HG02840 (cell line): ENCODE data around the gene ATP1A1.

Experiments used
- ATAC-seq: cut with Tn5 transposase; IDR thresholded peaks from one replicate; pipeline ENCODE4 v1.9.1; 2021; ENCODE audit warnings: mild to moderate bottlenecking, moderate library complexity, moderate number of reproducible peaks; ENCODE audit not compliant: unreplicated experiment, low FRiP score

Gene ATP1A1

GRCh38 chr1:116386042-116386441 lies 13.0 kb downstream of the ATP1A1 start:
- no peak for ATAC-seq

DNA sequence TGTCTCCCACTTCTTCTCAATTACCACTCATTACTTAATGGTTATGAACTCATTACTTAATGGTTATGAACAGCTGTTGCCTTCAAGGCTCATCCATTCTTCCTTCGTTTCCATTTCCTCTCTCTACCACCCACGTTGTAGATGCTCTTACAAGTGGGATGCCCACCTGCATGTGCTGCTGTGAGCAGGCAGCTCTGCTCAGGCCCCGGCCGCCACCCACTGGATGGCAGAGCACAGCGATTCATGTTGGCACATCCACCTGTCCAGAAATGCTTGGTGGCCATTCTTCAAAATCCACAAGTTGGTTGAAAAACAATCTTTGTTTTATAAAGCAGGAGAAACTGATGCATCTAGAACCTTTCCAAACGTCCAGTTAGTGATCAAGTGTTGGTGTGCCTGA lies 14.5 kb downstream of the ATP1A1 start:
- ATAC-seq = no peak

DNA sequence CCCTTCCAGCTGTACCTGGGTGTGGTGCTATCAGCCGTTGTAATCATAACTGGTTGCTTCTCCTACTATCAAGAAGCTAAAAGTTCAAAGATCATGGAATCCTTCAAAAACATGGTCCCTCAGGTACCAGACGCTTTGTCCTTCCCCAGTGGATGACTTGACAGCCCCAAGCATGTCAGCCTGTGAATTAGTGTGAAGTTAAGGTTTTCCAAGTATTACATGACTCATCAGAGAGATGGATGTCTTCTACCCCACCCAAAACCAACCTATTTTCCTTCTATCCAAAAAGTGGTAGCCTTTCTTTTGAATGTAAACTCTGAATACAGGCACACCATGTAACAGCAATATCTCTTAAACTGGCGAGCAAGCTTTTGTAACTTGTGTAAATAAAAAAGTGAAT lies 15.1 kb downstream of the ATP1A1 start:
- no peak for ATAC-seq

- no peak for ATAC-seq
Measured at GRCh38 chr1:116389013-116389412, 16.0 kb downstream of the ATP1A1 start.

GRCh38 chr1:116389686-116390085 lies 16.6 kb downstream of the ATP1A1 start:
- no peak for ATAC-seq

DNA sequence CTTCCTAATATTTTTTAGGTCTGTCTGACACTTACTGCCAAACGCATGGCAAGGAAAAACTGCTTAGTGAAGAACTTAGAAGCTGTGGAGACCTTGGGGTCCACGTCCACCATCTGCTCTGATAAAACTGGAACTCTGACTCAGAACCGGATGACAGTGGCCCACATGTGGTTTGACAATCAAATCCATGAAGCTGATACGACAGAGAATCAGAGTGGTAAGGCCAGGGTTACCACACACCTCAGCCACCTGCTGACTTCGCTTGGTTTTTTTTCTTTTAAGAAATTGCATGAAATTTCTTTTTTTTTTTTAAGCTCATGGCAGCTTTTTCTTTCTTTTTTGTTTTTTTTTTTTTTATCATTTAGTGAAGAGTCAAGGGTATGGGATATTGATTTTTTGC lies 17.2 kb downstream of the ATP1A1 start:
- peak; percentile 78 for ATAC-seq

- no peak for ATAC-seq
Measured at GRCh38 chr1:116391185-116391584, 18.1 kb downstream of the ATP1A1 start.

GRCh38 chr1:116392717-116393404 lies 19.8 kb downstream of the ATP1A1 start:
- no peak for ATAC-seq

DNA sequence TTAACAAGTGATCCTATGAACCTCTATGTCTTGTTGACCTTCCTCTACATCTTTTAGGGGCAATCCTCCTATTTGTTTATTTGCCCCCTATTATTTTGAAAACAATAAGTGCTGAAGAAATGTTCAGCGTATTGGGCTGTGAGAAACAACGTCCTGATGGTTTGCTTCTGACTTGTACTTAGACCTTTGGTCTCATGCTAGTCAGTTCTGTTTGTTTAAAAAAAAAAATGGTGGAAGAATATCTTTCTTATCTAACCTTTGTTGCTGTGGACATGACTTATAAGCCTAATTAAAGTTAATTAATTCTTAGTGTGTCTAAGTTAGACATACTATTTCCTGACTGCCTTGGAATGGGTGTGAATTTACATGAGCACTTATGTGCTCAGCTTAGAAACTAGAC lies 20.7 kb downstream of the ATP1A1 start:
- no peak for ATAC-seq

DNA sequence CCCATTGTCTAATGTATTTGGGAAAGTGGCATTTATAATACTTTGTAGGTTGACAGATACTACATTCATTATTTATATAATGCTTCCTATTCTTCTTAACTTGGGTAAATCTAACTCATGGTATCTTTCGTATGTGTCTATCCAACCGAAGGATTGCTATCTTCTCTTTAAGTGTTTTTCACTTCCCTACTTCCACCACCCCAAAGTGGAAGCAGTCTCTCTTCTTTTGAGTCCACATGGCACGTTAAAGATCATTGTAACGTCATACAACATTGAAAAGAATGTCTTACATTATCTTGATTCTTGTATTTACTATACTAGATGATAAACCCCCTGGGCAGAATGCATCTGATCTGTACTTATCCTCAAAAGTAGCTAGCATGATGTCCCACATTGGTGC lies 21.2 kb downstream of the ATP1A1 start:
- no peak for ATAC-seq

- no peak for ATAC-seq
Measured at GRCh38 chr1:116396769-116397168, 23.7 kb downstream of the ATP1A1 start.

DNA sequence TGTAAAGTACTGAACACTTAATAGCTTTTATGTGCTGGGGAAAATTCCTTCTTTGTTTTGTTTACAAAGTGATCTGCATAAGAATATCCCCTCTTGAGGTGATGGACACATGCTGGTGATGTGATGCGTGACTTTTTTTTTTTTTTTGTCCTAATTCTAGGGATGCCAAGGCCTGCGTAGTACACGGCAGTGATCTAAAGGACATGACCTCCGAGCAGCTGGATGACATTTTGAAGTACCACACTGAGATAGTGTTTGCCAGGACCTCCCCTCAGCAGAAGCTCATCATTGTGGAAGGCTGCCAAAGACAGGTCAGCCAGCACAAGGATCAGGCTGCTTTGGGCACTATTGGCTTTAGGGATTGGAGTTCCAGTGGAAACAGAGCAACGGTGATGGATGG lies 24.7 kb downstream of the ATP1A1 start:
- no peak for ATAC-seq

DNA sequence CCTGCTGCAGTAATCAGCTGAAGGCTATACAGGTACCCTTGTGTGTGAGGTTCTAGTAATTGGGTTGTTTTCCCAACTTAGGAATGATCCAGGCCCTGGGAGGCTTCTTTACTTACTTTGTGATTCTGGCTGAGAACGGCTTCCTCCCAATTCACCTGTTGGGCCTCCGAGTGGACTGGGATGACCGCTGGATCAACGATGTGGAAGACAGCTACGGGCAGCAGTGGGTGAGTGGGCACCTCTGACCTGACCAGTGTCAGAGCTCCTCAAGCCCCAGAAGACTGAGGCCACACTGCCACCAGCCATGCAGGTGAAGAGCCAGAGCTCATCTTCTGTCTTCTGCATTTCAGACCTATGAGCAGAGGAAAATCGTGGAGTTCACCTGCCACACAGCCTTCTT lies 27.7 kb downstream of the ATP1A1 start:
- ATAC-seq = no peak

DNA sequence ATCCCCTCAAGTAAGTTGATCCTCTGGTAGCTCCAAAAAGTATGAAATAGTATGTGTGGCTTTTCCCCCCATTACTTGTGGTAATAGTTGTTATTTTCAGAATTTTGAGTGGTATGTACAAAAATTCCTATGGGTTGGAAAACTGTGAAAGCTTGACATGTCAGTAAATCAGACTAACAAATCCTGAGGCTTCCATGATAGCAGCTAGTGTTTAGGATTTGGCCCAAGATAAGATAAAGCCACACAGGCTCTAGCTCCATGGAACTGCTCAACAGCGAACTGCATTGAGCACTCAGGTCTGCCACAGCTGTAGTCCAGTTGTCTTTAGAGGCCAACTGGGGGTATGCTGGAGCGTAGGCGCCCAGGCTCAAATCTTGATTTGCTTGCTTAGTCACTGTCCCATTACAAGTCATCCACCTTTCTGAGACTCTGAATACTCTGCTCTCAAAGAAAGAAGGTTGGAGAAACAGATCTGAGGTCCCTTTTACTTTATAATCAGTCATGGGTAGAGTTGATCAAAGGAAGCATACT lies 28.7 kb downstream of the ATP1A1 start:
- ATAC-seq = no peak

- no peak for ATAC-seq
Measured at GRCh38 chr1:116402333-116402732, 29.3 kb downstream of the ATP1A1 start.

DNA sequence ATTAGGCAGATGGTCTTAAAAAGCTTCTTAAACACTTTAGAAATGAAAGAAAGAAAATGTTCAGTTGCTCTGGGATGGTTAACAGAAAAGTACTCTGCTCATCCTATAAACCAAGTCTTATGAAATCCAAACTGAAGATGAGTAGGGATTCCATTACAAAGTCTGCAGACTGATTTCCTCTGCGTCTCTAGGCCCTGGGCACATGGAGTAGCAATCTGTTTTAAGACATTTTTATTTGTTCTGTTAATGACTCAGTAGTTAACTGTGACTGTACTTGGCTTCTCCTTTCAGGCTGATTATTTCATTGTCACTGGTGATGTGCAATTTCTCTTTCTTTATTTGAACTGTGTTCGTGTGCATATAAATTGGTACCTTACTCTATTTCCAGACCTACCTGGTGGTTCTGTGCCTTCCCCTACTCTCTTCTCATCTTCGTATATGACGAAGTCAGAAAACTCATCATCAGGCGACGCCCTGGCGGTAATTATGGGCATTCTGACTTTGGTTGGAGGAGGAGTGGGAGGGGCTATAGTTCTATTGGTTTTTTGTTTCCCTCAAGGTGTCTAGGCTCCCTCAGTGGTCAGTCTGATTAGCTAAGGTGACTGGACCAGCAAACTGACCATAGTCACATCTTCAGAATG lies 30.6 kb downstream of the ATP1A1 start:
- ATAC-seq = no peak

DNA sequence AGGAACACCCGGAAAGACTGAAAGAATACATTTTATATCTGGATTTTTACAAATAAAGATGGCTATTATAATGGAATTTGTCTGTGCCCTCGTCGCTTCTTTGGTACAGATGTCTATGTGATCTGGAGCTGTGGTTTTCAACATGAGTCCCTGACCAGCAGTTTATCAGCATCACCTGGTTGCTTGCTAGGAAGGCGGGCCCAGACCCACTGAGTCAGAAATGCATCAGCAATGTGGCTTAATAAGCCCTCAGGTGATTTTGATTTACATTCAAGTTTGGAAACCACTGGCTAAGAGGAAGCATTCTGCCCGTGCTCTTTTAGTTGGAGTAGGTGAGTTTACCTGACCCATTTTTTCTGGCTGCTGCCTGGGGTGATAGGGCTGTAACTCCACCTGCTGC lies 31.7 kb downstream of the ATP1A1 start:
- no peak for ATAC-seq

DNA sequence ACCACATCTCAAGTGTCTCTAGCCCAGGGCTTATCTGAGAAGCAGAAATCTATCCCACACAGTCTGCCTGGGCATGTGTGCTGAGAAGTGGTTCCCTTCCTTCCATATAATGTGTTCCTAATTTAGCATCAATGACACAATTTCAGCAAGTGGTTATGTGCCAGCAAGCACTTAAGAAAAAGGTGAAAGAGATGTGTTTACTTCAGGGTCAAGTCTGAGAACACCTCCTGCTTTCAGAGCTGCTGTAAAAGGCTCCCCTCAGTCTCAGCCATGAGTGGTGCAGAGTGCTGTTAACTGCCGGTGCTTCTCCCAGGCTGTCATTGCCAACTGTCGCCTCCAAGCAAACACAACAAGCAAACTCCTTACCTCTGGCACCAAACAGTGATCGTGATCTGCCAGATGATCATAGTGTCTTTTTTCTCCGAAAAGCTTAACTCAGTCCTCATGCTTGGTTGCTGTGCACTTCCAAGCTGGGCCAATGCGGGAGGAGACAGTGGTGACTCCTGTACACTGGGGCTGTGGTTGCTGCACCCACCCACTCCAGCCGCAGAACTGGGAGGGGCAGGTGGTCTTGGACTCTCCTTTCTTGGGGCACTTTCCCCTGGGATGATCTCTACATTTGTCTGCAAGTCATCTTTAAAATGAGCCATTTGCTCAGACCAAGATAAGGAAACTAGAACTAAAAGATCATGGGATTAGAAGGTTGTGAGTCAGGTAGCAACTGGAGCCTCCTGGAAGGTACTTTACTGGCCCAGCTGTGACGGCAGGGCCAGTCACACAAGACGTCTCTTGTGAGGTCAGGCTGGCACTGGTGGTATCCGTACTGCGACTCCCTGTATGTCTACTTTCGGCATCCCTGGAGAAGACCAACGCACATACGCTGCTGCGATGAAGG lies 32.4 kb downstream of the ATP1A1 start:
- no peak for ATAC-seq

DNA sequence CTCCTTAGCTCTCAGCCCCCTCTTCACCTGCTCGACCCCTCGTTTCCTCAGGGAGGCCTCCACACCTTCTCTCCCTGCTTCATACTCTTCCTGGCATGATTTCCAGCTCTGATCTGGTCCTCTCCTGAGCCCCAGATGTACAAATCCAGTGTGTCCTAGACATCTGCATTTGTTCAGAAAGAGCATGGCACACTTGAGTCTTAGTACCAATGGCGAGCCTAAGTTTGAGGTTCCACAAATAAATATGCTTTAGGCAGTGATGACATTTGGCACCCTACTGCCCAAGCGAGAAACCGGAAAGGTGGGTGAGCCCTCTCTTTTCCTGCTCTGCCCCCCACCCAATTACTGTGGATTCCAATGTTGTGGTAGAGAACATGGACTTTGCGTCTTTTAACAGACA lies 34.0 kb downstream of the ATP1A1 start:
- no peak for ATAC-seq

- no peak for ATAC-seq
Measured at GRCh38 chr1:116408193-116408592, 35.1 kb downstream of the ATP1A1 start.
